HepG2 (cell line): ENCODE results near the gene IFNK. TPM values are rescaled to one million over a fixed set of nuclear protein-coding genes. Genes with fewer than 3 reads are reported as not detected.

Source experiments
- ATAC-seq: fragments of 200-7000 bp; cut with Tn5 transposase; 3 replicates; pipeline ENCODE4 v1.9.1; 2020; ENCODE audit warnings: mild to moderate bottlenecking, moderate library complexity
- BruUV-seq: library from RNA; stranded (reverse); fragments of 400-500 nt; replicated peaks from 2 replicates; lab custom pipeline; 2021; lab: Mats Ljungman, UMichigan
- CTCF ChIA-PET: fragments of 300-600 bp; formaldehyde crosslinking; extraction: SDS; loops from one replicate; lab custom pipeline; 2021; ENCODE audit warnings: low total read pairs, inconsistent platforms, low intra/inter-chr PET ratio; lab: Yijun Ruan, JAX
- POLR2A ChIA-PET: fragments of 350-600 bp; sonication (Branson Sonifier 250); formaldehyde crosslinking; loops from one replicate; lab custom pipeline; 2020; ENCODE audit warnings: antibody characterized with exemption, inconsistent platforms; lab: Yijun Ruan, JAX
- DNase-seq: peaks from one replicate; pipeline ENCODE4 v3.0.0-alpha.2; 2015; ENCODE audit warnings: low spot score
- FAIRE-seq: peaks from 3 replicates; lab custom pipeline; 2011; peaks lifted over from hg19 to GRCh38; lab: Jason Lieb, UNC
- H2AFZ ChIP-seq: one replicate; pipeline ENCODE4 v1.6.1; 2011; ENCODE audit warnings: low read length, inconsistent platforms
- H3K27ac ChIP-seq: fragments of 300-600 bp; 3 replicates; pipeline ENCODE4 v1.8.0; 2011; ENCODE audit warnings: mixed run types, mild to moderate bottlenecking, mixed read lengths, low read length, inconsistent platforms; ENCODE audit not compliant: insufficient read depth; ENCODE audit errors: extremely low read length
- H3K27me3 ChIP-seq, 2 experiments: fragments of 200-600 bp in 1 of 2; 2 replicates in 1 of 2; 3 replicates in 1 of 2; pipeline versions ENCODE4 v1.6.0 to v1.8.0; 2011; ENCODE audit warnings: low read length in 2 of 2, mild to moderate bottlenecking in 2 of 2, moderate library complexity in 2 of 2, inconsistent platforms in 1 of 2; ENCODE audit not compliant: insufficient read depth in 2 of 2, control insufficient read depth in 1 of 2
- H3K36me3 ChIP-seq, 2 experiments: fragments of 200-600 bp in 1 of 2; replicated peaks in 1 of 2; 2 replicates in 1 of 2; 3 replicates in 1 of 2; pipeline versions ENCODE4 v1.5.1 to v1.8.0; 2011; ENCODE audit warnings: low read length in 2 of 2, inconsistent platforms in 1 of 2; ENCODE audit not compliant: insufficient read depth in 2 of 2, control insufficient read depth in 1 of 2
- H3K4me1 ChIP-seq: 2 replicates; pipeline ENCODE4 v1.5.1; 2012; ENCODE audit warnings: low read length, inconsistent platforms; ENCODE audit not compliant: insufficient read depth
- H3K4me2 ChIP-seq: 2 replicates; pipeline ENCODE4 v1.6.0; 2011; ENCODE audit warnings: low read depth, low read length, inconsistent platforms
- H3K4me3 ChIP-seq, 3 experiments: fragments of 200-600 bp in 1 of 3; sonication (generic), shearing (Covaris generic) in 1 of 3; replicated peaks in 1 of 3; 2 replicates each; pipeline ENCODE4 v1.5.1; 2011 to 2016; ENCODE audit warnings: low read length in 3 of 3, inconsistent platforms in 2 of 3, low read depth in 2 of 3, mild to moderate bottlenecking in 2 of 3, control low read depth in 1 of 3, mixed read lengths in 1 of 3; ENCODE audit not compliant: insufficient read depth in 1 of 3
- H3K79me2 ChIP-seq: one replicate; pipeline ENCODE4 v1.6.1; 2011; ENCODE audit warnings: low read length, inconsistent platforms; ENCODE audit not compliant: insufficient read depth
- H3K9ac ChIP-seq: 2 replicates; pipeline ENCODE4 v1.6.0; 2011; ENCODE audit warnings: mild to moderate bottlenecking, low read depth, low read length, inconsistent platforms; ENCODE audit not compliant: insufficient read depth
- H3K9me3 ChIP-seq: 2 replicates; pipeline ENCODE4 v1.5.1; 2012; ENCODE audit warnings: mild to moderate bottlenecking, low read length
- H4K20me1 ChIP-seq: 2 replicates; pipeline ENCODE4 v1.6.0; 2011; ENCODE audit warnings: inconsistent platforms, mild to moderate bottlenecking, low read length, moderate library complexity; ENCODE audit not compliant: insufficient read depth
- AGO1 ChIP-seq: fragments of 200-400 bp; formaldehyde crosslinking; IDR thresholded peaks from 2 replicates; pipeline ENCODE4 v1.6.1; 2017; ENCODE audit warnings: mild to moderate bottlenecking, low read depth, low read length, moderate library complexity; ENCODE audit not compliant: poor library complexity, severe bottlenecking
- CC2D1A ChIP-seq: sonication (generic); formaldehyde crosslinking; IDR thresholded peaks from 2 replicates; pipeline ENCODE4 v1.8.1; 2023; ENCODE audit warnings: mild to moderate bottlenecking, missing genetic modification reagents
- CERS6 ChIP-seq: sonication (generic); formaldehyde crosslinking; IDR thresholded peaks from 2 replicates; pipeline ENCODE4 v1.5.0; 2020; ENCODE audit warnings: missing genetic modification reagents
- CHD2 ChIP-seq: IDR thresholded peaks from 2 replicates; pipeline ENCODE4 v1.6.1; 2011; ENCODE audit warnings: low read depth, low read length, improper control_type of control experiment
- LBX2 ChIP-seq: sonication (generic); formaldehyde crosslinking; IDR thresholded peaks from 2 replicates; pipeline ENCODE4 v1.5.0; 2020; ENCODE audit warnings: missing genetic modification reagents, mild to moderate bottlenecking, borderline replicate concordance
- RBFOX2 ChIP-seq: fragments of 200-400 bp; formaldehyde crosslinking; IDR thresholded peaks from 2 replicates; pipeline ENCODE4 v1.6.1; 2017; ENCODE audit warnings: low read depth, mild to moderate bottlenecking, low read length
- SIN3B ChIP-seq: fragments of 150-350 bp; IDR thresholded peaks from 2 replicates; pipeline ENCODE4 v1.6.1; 2014; ENCODE audit warnings: low read length
- SSRP1 ChIP-seq: IDR thresholded peaks from 2 replicates; pipeline ENCODE4 v1.6.1; 2016; ENCODE audit warnings: control low read depth
- TBX2 ChIP-seq: sonication (generic); formaldehyde crosslinking; IDR thresholded peaks from 2 replicates; pipeline ENCODE4 v1.5.0; 2020; ENCODE audit warnings: missing genetic modification reagents, mild to moderate bottlenecking, borderline replicate concordance
- ZBTB46 ChIP-seq: sonication (generic); formaldehyde crosslinking; IDR thresholded peaks from 2 replicates; pipeline ENCODE4 v1.4.0; 2020; ENCODE audit warnings: mild to moderate bottlenecking, missing genetic modification reagents, borderline replicate concordance
- ZGPAT ChIP-seq: IDR thresholded peaks from 2 replicates; pipeline ENCODE4 v1.6.1; 2016; ENCODE audit warnings: mild to moderate bottlenecking
- ZMYM2 ChIP-seq: sonication (generic); formaldehyde crosslinking; IDR thresholded peaks from 2 replicates; pipeline ENCODE4 v1.8.0; 2022; ENCODE audit warnings: mild to moderate bottlenecking, missing genetic modification reagents
- ZNF160 ChIP-seq: sonication (generic); formaldehyde crosslinking; IDR thresholded peaks from 2 replicates; pipeline ENCODE4 v1.8.0; 2022; ENCODE audit warnings: mild to moderate bottlenecking, inconsistent platforms, missing genetic modification reagents
- ZNF33B ChIP-seq: sonication (generic); formaldehyde crosslinking; IDR thresholded peaks from 2 replicates; pipeline ENCODE4 v1.5.1; 2020; ENCODE audit warnings: mild to moderate bottlenecking, missing genetic modification reagents
- ZNF576 ChIP-seq: sonication (generic); formaldehyde crosslinking; IDR thresholded peaks from 2 replicates; pipeline ENCODE4 v1.4.0; 2020; ENCODE audit warnings: mild to moderate bottlenecking, missing genetic modification reagents
- ZSCAN5A ChIP-seq: sonication (generic); formaldehyde crosslinking; IDR thresholded peaks from 2 replicates; pipeline ENCODE4 v1.8.0; 2022; ENCODE audit warnings: mild to moderate bottlenecking, missing genetic modification reagents, borderline replicate concordance
- WGBS: methylation state at CpG from one replicate; pipeline ENCODE4 v1.1.6; 2017; ENCODE audit warnings: low lambda C conversion rate; 5-methylcytosine and 5-hydroxymethylcytosine counted together
- in situ Hi-C: cut with HindIII; loops from 2 replicates; pipeline ENCODE4 v1.10.0; 2017; ENCODE audit warnings: low pct_unique_long_range_greater_than_20kb; ENCODE audit not compliant: extremely low pct_ligation_motif_present
- intact Hi-C: fragments of 100-400 bp; cut with micrococcal nuclease; formaldehyde crosslinking; loops from one replicate; pipeline ENCODE4 v1.10.0; 2022; ENCODE audit not compliant: unreplicated experiment
- polyA plus RNA-seq, 8 experiments: library from polyadenylated mRNA; depleted of rRNA in 3 of 8; stranded (reverse) in 7 of 8; unstranded in 1 of 8; fragments of >200 nt; fragmentation: Illumina TruSeq in 4 of 8; extraction: Trizol in 4 of 8; gene quantifications; 2 replicates each; pipeline versions ENCODE4 v1.2.1 to v1.2.3, GENCODE V29; 2011 to 2016; ENCODE audit warnings: low read depth in 4 of 8, missing spikeins in 1 of 8, mixed read lengths in 1 of 8; ENCODE audit not compliant: insufficient read depth in 1 of 8
- total RNA-seq, 5 experiments: library from RNA; depleted of rRNA; stranded (reverse); fragments of >200 nt; fragmentation: Illumina TruSeq; extraction: Trizol; gene quantifications; 2 replicates each; pipeline ENCODE4 v1.2.3, GENCODE V29; 2016; ENCODE audit warnings: low read depth in 1 of 5

The IFNK gene
- total and polyA plus RNA-seq, 2 of the 13 experiments (the other 11 are each of a cell fraction or from before 2014, with no cell fraction given): not detected

GRCh38 chr9:27518809-27519208 is 5.3 kb upstream of the IFNK start (continued):
- TF ChIP-seq AGO1: no peak
- no peak for TF ChIP-seq ZGPAT
- no peak for TF ChIP-seq TBX2 (CRISPR knock-in tag)
- no peak for TF ChIP-seq SIN3B

GRCh38 chr9:27519466-27520465 is 4.3 kb upstream of the IFNK start:
- H3K4me2 ChIP-seq: no peak overlapping the region
- no peak overlapping the region for H3K9ac ChIP-seq
- WGBS: 9% methylated on average over 9 of the region's 10 CpGs
- no peak overlapping the region for H3K4me3 ChIP-seq
- ChIA-PET CTCF (no interaction called here), POLR2A (no interaction called here)
- H3K27ac ChIP-seq: no peak overlapping the region
- intact Hi-C loops: no loop called here
- no peaks in the 10 kb centered on the region for H3K36me3 ChIP-seq
- no peak for ATAC-seq
- no peaks in the 10 kb centered on the region for H3K9me3 ChIP-seq
- H3K79me2 ChIP-seq: no peaks in the 10 kb centered on the region
- H3K4me1 ChIP-seq: no peaks in the 10 kb centered on the region
- no peaks in the 10 kb centered on the region for H3K27me3 ChIP-seq
- no peak for DNase-seq
- no TSS peak for BruUV-seq
- H4K20me1 ChIP-seq: no peaks in the 10 kb centered on the region
- in situ Hi-C loops: no loop called here
- no peak for FAIRE-seq
- H2AFZ ChIP-seq: no peak overlapping the region
- TF ChIP-seq CERS6 (no peak), CHD2 (no peak), ZMYM2 (CRISPR knock-in tag) (no peak), SSRP1 (CRISPR knock-in tag) (no peak), LBX2 (CRISPR knock-in tag) (no peak), ZSCAN5A (CRISPR knock-in tag) (no peak), ZNF33B (CRISPR knock-in tag) (no peak), ZNF576 (no peak), RBFOX2 (no peak), ZNF160 (CRISPR knock-in tag) (no peak), ZBTB46 (CRISPR knock-in tag) (no peak), CC2D1A (no peak)
